T-helper 17 cell (primary cell): Measurements from ENCODE around the gene LRRC18. TPM values are rescaled to one million over a fixed set of nuclear protein-coding genes. Genes with fewer than 3 reads are reported as not detected.

Source experiments
- ATAC-seq: fragments of 150-1000 bp; cut with Tn5 transposase; 2 replicates; pipeline ENCODE4 v1.10.0; 2021; ENCODE audit warnings: mild to moderate bottlenecking, moderate library complexity
- DNase-seq, 3 donors: peaks; one replicate each; pipeline versions ENCODE4 v3.0.0 to v3.0.0-alpha.2; 2020 to 2021
- H3K9me3 ChIP-seq: one replicate; pipeline ENCODE4 v1.7.0; 2013; ENCODE audit warnings: low read length, mild to moderate bottlenecking; ENCODE audit not compliant: control insufficient read depth, poor library complexity, severe bottlenecking
- H3K27ac Mint-ChIP-seq: one replicate; pipeline ENCODE4 v1.8.0; 2022; ENCODE audit warnings: mild to moderate bottlenecking, moderate library complexity, mixed read lengths
- H3K27me3 Mint-ChIP-seq: one replicate; pipeline ENCODE4 v1.8.0; 2022; ENCODE audit warnings: mixed read lengths
- H3K36me3 Mint-ChIP-seq: one replicate; pipeline ENCODE4 v1.8.0; 2022; ENCODE audit warnings: low read depth, mixed read lengths
- H3K4me1 Mint-ChIP-seq: one replicate; pipeline ENCODE4 v1.8.0; 2022; ENCODE audit warnings: mild to moderate bottlenecking, mixed read lengths
- H3K4me3 Mint-ChIP-seq: one replicate; pipeline ENCODE4 v1.8.0; 2022; ENCODE audit warnings: mild to moderate bottlenecking, moderate library complexity, mixed read lengths
- total RNA-seq, 4 donors: library from RNA in 2 of 4; stranded (reverse) in 2 of 4; gene quantifications; one replicate each; pipeline ENCODE4 v1.2.3 and lab custom pipeline; 2022 to 2026

LRRC18 gene
- total RNA-seq, 2 donors from 2014 or later = not detected

DNA sequence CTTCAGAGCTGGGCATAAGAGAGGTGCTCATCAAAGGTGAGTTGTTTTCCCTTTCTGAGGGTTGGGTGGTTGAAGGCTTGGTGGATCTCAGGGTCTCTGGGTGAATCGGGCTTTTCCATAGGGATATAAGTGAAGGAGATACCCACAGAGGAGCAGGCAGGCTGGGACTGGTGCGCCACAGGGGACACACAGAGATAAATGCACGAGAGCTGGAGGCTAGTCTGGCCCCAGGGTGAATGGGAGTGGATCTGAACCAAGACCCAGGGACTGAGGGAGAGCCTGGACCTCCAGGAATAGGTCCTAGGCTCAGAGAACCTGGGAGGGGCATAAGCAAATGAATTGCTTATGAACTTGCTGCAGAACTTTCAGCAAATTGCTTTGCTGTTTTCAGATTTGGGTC, 61.5 kb downstream of the LRRC18 start:
- H3K9me3 ChIP-seq = no peaks in the 10 kb centered on the region
- Mint-ChIP-seq H3K4me3 (no peak overlapping the region), H3K36me3 (no peaks in the 10 kb centered on the region), H3K4me1 (no peaks in the 10 kb centered on the region), H3K27me3 (peaks cover 11% of the 10 kb centered on the region), H3K27ac (no peak overlapping the region)
- DNase-seq (no peak), ATAC-seq (no peak)

GRCh38 chr10:48872234-48872633, 67.4 kb downstream of the LRRC18 start:
- no peaks in the 10 kb centered on the region for H3K4me1 Mint-ChIP-seq
- ATAC-seq (no peak), DNase-seq (no peak)
- no peaks in the 10 kb centered on the region for H3K36me3 Mint-ChIP-seq
- no peak overlapping the region for H3K27ac Mint-ChIP-seq
- H3K9me3 ChIP-seq = no peaks in the 10 kb centered on the region
- H3K4me3 Mint-ChIP-seq = no peak overlapping the region
- peaks cover 22% of the 10 kb centered on the region for H3K27me3 Mint-ChIP-seq

Other genes starting within 250 kb of the LRRC18 start
- gene VSTM4, start 175.7 kb upstream of the LRRC18 start, total RNA-seq = not detected
- gene FAM170B, start 194.2 kb upstream of the LRRC18 start, total RNA-seq = not detected
- gene TMEM273, start 248.6 kb upstream of the LRRC18 start, total RNA-seq = 10 to 100 TPM; 11.3 to 39.6 TPM